Right lobe of liver (tissue), 6 donors: ENCODE measurements around the gene FGD5. TPM values are rescaled to one million over a fixed set of nuclear protein-coding genes. Genes with fewer than 3 reads are reported as not detected.
A peak's percentile ranks its signal among the peaks of the same experiment; 100 is the strongest.

Experiments used
- ATAC-seq, 4 donors: fragments of 200-7000 bp; cut with Tn5 transposase; one replicate each; pipeline ENCODE4 v1.9.1; 2020; ENCODE audit warnings: mild to moderate bottlenecking in 4 of 4, moderate library complexity in 4 of 4
- DNase-seq, 3 donors: peaks; one replicate each; pipeline ENCODE4 v3.0.0-alpha.2; 2020
- H3K27ac ChIP-seq, 3 donors: fragments of 200-600 bp; one replicate each; pipeline ENCODE4 v1.8.0; 2022
- H3K27me3 ChIP-seq, 2 donors: fragments of 200-600 bp; one replicate each; pipeline ENCODE4 v1.8.0; 2022
- H3K36me3 ChIP-seq, 4 donors: fragments of 200-600 bp; sonication (generic) in 1 of 4; one replicate each; pipeline versions ENCODE4 v1.5.1 to v1.8.0; 2017 to 2022; ENCODE audit warnings: control low read depth in 1 of 4
- H3K4me1 ChIP-seq, 4 donors: fragments of 200-600 bp; sonication (generic) in 1 of 4; one replicate each; pipeline versions ENCODE4 v1.5.1 to v1.8.0; 2017 to 2022; ENCODE audit warnings: control low read depth in 1 of 4
- H3K4me3 ChIP-seq, 3 donors: fragments of 200-600 bp; one replicate each; pipeline ENCODE4 v1.8.0; 2022
- H3K9me3 ChIP-seq, 4 donors: fragments of 200-600 bp; sonication (generic) in 1 of 4; one replicate each; pipeline versions ENCODE4 v1.5.1 to v1.8.0; 2017 to 2022; ENCODE audit warnings: control low read depth in 1 of 4
- CTCF ChIP-seq, 4 donors: fragments of 200-600 bp in 3 of 4; fragments of 450-650 bp in 1 of 4; IDR thresholded peaks; one replicate each; pipeline versions ENCODE4 v1.5.1 to v1.8.0; 2016 to 2022; ENCODE audit warnings: antibody characterized with exemption in 4 of 4, mild to moderate bottlenecking in 2 of 4
- POLR2A ChIP-seq: fragments of 450-650 bp; IDR thresholded peaks from one replicate; pipeline ENCODE4 v1.6.1; 2017; ENCODE audit warnings: antibody characterized with exemption, mild to moderate bottlenecking
- WGBS: methylation state at CpG from one replicate; pipeline ENCODE4 v1.1.6; 2018; ENCODE audit warnings: low coverage, low lambda C conversion rate; ENCODE audit not compliant: insufficient coverage; ENCODE audit errors: missing lambda C conversion rate; 5-methylcytosine and 5-hydroxymethylcytosine counted together
- intact Hi-C, 2 donors: fragments of 100-400 bp; cut with DNase I; formaldehyde crosslinking; loops; one replicate each; pipeline versions ENCODE4 v1.11.2 to v1.14.1; 2022
- total RNA-seq, 6 experiments: library from RNA; depleted of rRNA in 2 of 6; stranded (reverse); fragments of >200 nt in 2 of 6; fragmentation: NEBNext Ultra II Directional in 3 of 6; extraction: Animal tissue kit (Norgen Biotek cat#: 25700) in 3 of 6; gene quantifications; one replicate each; pipeline versions ENCODE4 v1.1.0 to v1.2.4, GENCODE V29; 2016 to 2023
- donor health status: DM: no; HTN: yes; CAD: no.
- donor health status: DM: no; HTN: no; CAD: no.
- donor health status: DM: no; HTN: no; CAD: no.
- donor health status: DM: no; HTN: yes; CAD: no.
- donor health status: DM: no; HTN: yes; CAD: no.

FGD5 gene
- total RNA-seq, 6 experiments from 2014 or later = 3.4 to 8.9 (median 5.9) TPM

- Histone ChIP-seq H3K36me3 (no peaks in the 10 kb centered on the region), H3K27ac (peak overlapping the region in 1 of 3 donors; percentile 25), H3K9me3 (no peaks in the 10 kb centered on the region), H3K27me3 (no peaks in the 10 kb centered on the region), H3K4me3 (no peak overlapping the region), H3K4me1 (no peaks in the 10 kb centered on the region)
- WGBS = 58% methylated on average over 2 of the region's 2 CpGs
- intact Hi-C loops = no loop called here
- TF ChIP-seq POLR2A (no peak), CTCF (IDR thresholded peaks at IDR 0.05) (no peak)
- DNase-seq = no peak
- ATAC-seq = no peak
Measured at GRCh38 chr3:14959359-14959943, 140.7 kb downstream of the FGD5 start.

GRCh38 chr3:14962762-14963161 lies 144.0 kb downstream of the FGD5 start:
- no peak overlapping the region for H3K27ac ChIP-seq
- no peak overlapping the region for H3K4me3 ChIP-seq
- no peaks in the 10 kb centered on the region for H3K4me1 ChIP-seq
- no peaks in the 10 kb centered on the region for H3K9me3 ChIP-seq
- H3K36me3 ChIP-seq = peaks cover 0 to 2% (median 0%) of the 10 kb centered on the region in 4 donors
- ATAC-seq = no peak
- DNase-seq = no peak
- TF ChIP-seq CTCF (IDR thresholded peaks at IDR 0.05) = no peak
- no peak for TF ChIP-seq POLR2A
- no peaks in the 10 kb centered on the region for H3K27me3 ChIP-seq
- intact Hi-C loops = no loop called here
- WGBS = 95% methylated on average over 5 of the region's 5 CpGs

GRCh38 chr3:14967285-14967684 lies 148.5 kb downstream of the FGD5 start:
- ATAC-seq (no peak), DNase-seq (no peak)
- H3K4me3 ChIP-seq = no peak overlapping the region
- no peaks in the 10 kb centered on the region for H3K9me3 ChIP-seq
- no peak overlapping the region for H3K27ac ChIP-seq
- H3K27me3 ChIP-seq = no peaks in the 10 kb centered on the region
- 69% methylated on average over 1 of the region's 1 CpG for WGBS
- intact Hi-C loops = no loop called here
- peaks cover 0 to 4% (median 2%) of the 10 kb centered on the region in 4 donors for H3K36me3 ChIP-seq
- TF ChIP-seq CTCF (IDR thresholded peaks at IDR 0.05) (no peak), POLR2A (no peak)
- no peaks in the 10 kb centered on the region for H3K4me1 ChIP-seq

GRCh38 chr3:14969671-14970070 lies 150.9 kb downstream of the FGD5 start:
- DNase-seq = no peak
- H3K36me3 ChIP-seq = peaks cover 0 to 13% (median 2%) of the 10 kb centered on the region in 4 donors
- WGBS = 69% methylated on average over 1 of the region's 1 CpG
- ATAC-seq = no peak
- H3K9me3 ChIP-seq = no peaks in the 10 kb centered on the region
- no peak overlapping the region for H3K4me3 ChIP-seq
- no peak overlapping the region for H3K27ac ChIP-seq
- TF ChIP-seq POLR2A (no peak), CTCF (IDR thresholded peaks at IDR 0.05) (no peak)
- no peaks in the 10 kb centered on the region for H3K27me3 ChIP-seq
- intact Hi-C loops = no loop called here
- no peaks in the 10 kb centered on the region for H3K4me1 ChIP-seq
